DMS79 treated with DMSO at 0.1 percent for 48 hours (cell line): ENCODE measurements around the gene SEC14L2.
A peak's percentile ranks its signal among the peaks of the same experiment; 100 is the strongest.

Experiments
- DNase-seq: peaks from one replicate; lab custom pipeline; 2025; lab: John Stamatoyannopoulos, UW

SEC14L2 gene

GRCh38 chr22:30404307-30404706, 7.5 kb downstream of the SEC14L2 start:
- DNase-seq, result no peak

DNA sequence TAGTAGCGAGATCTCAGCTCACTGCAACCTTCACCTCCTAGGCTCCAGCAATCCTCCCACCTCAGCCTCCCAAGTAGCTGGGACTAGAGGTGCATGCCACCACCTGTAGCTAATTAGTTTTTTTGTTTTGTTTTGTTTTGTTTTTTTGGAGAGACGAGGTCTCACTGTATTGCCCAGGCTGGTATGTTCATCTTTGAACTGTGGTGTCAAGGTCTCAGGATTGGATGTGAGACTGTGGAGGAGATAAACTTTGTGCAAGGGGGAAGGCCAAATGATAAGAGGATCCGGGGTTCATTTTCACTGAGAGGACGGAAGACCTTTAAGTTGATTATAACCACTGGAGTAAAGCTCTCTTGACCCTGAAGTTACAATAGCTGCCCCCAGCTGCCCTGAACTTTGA, 8.9 kb downstream of the SEC14L2 start:
- DNase-seq, result no peak

GRCh38 chr22:30406400-30406799, 9.6 kb downstream of the SEC14L2 start:
- no peak for DNase-seq

GRCh38 chr22:30408388-30409102, 11.7 kb downstream of the SEC14L2 start:
- no peak for DNase-seq

GRCh38 chr22:30411780-30412179, 15.0 kb downstream of the SEC14L2 start:
- DNase-seq, result no peak

- DNase-seq, result no peak
Measured at GRCh38 chr22:30413001-30413400, 16.2 kb downstream of the SEC14L2 start.

- DNase-seq, result no peak
Measured at GRCh38 chr22:30413745-30414524, 17.1 kb downstream of the SEC14L2 start.

DNA sequence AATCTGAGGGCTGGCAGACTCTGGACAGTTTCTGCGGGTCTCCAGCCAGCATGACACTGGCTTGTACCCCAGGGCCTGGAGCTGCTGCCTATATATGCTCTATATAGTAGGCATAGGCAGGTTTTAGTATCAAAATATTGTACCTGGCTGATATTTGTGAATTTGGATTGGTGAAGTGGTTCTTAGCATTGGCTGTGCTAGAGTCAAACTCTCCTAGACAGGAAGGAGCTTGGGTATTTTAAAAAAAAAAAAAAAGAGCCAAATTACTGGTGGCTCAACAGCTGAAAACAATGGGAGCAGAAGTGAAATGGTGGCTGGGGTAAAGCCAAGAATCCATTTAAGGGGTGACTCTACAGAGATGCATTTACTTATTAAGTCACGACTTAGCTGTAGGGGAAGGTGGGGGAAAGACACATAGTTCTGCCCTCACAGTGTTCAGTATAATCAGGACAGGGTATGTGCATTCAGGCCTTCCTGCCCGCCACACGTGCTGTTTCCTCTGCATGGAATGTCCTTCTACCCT, 17.8 kb downstream of the SEC14L2 start:
- no peak for DNase-seq

DNA sequence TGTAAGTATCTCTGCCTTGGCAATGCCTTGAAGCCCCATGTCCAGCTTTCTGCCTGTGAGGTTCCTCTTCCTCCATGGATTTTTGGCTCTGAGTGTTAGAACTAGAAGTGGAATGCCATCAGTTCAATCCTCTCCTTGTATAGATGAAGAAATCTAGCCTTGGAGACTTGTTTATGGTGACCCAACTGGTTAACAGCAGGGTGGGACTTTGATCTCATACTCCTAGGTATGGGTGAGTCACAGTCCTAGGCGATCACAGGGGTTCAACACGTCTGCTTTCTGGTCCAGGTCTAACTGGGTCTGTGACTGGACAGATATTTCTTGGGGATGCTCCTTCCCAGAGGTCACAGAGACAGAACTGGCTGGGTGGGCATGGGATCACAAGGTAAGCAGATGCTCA, 19.6 kb downstream of the SEC14L2 start:
- DNase-seq, result no peak

DNA sequence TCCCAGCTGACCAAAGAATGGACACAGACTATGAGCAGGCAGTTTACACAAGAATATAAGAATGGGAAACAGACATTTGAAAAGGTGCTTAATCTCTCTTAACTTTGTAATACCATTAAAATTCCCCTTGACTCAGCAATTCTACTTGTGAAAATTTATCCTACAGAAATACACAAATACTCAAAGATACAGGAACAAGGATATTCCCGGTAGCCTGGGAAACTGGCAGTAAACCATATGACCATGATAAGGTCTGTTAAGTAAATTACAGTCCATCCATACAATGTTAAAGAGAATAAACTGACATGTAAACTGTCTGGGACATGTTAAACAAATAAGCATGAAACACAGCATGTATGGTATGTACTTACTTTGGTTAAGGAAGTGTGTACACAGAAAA, 20.0 kb downstream of the SEC14L2 start:
- no peak for DNase-seq

GRCh38 chr22:30420347-30421125, 23.7 kb downstream of the SEC14L2 start:
- DNase-seq, result no peak

DNA sequence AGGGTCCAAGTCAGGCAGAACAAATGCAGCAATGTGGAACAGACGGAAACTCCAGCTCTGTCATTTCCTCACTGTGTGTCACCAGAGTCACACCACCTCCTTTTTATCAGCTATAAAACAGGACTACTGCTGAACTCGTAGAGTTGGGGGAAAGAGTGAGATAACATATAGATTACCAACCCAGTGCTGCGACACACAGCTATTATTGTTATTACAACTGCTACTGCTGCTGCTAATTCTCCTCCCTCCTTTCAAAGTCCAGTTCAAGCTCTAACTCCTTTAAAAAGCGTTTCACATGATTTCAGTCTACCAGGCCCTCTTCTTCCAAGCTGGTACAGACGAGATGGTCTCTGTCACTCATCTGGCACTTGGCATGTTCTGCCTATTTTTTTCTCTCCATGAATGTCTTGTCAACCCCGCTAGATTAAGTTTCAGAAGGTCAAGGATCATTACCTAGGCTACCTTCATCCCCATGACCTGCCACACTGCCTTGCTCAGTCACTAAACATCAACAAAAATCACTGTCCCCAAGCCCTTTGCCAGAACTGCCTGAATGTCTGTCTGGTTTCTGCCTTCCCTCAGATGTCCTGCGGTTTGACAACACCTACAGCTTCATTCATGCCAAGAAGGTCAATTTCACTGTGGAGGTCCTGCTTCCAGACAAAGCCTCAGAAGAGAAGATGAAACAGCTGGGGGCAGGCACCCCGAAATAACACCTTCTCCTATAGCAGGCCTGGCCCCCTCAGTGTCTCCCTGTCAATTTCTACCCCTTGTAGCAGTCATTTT, 25.1 kb downstream of the SEC14L2 start:
- no peak for DNase-seq

DNA sequence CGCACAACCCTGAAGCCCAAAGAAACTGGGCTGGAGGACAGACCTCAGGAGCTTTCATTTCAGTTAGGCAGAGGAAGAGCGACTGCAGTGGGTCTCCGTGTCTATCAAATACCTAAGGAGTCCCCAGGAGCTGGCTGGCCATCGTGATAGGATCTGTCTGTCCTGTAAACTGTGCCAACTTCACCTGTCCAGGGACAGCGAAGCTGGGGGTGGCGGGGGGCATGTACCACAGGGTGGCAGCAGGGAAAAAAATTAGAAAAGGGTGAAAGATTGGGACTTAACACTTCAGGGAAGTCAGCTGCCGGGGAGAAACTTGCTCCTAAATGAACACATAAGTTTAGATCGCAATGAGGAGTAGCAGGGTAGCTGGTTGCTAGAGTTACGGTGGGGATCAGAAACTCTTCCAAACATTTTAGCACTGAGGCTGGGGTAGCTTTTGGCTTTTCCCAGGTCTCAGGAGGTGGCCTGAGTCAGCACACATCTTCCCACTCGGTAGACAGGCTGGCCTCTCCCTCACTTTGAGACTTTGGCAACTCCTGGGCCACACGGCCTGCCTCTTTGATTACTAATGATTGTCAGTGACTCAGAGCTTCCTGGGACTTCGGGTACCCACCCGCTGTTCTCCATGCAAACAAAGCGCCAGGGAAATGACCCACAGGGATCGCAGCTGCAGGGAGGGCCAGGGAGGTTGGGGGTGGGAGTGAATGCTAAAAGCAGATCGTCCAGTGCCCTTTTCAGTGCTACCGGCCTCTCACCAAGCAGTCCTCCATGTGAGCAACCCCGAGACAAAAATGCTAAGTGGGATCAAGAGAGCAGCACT, 25.9 kb downstream of the SEC14L2 start:
- DNase-seq, result peak; percentile 11

DNA sequence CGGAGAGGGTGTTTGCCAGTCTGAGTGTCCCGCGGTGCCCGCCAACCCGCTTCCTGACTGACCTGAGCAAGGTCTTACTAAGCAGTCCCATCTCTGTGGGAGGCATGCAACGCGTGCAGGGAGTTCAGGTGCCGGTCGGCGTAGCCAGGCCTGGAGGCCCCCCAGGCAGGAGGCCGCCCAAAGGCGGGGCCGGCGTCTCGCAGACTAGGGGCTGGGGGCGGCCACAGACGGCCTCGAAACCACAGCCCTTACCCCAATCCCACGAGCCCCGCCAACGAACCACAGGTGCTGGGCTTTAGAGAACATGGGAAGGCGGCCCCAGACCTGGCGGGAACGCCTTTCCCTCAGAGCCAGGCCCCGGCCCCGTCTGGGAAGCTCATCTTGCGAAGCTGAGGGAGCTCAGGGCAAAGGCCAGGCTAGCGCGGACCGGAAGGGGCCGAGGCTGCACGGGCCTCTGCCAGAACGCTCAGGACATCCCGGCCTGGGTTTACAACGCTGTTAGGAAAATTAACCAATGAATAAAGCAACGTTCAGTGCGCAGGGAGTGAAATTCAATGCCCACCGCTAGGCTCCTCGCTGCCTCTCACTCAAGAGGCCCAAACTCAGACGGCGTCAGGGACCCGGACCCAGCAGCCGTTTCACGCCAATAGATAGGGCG, 26.6 kb downstream of the SEC14L2 start:
- no peak for DNase-seq

DNA sequence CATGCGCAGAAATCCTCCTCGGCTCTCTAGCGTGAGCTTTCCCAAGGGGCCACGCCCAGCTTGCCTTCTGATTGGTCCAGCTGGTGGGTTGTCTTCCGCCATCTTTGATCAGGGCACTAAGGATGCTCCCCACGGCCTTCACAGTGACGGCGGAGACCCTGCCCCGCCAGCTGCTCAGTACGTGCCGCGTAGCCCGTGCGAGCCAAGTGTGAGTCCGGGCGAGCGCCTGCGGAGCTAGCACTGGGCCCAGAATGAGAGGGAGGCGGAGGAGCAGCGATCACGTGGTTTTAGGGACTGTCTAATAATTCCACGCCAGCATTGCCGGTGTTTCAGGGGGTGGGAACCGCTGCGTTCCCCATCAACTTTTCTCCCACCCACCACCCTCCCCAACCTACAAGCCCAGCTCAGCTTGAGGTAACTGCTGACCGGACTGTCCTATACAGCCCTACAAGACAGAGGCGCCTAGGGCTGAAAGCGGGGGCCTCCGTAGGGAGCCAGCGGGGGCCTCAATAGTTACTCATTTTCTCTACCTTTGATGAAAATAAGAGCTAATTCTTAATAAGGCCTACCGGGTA, 27.2 kb downstream of the SEC14L2 start:
- peak; percentile 93 for DNase-seq

DNA sequence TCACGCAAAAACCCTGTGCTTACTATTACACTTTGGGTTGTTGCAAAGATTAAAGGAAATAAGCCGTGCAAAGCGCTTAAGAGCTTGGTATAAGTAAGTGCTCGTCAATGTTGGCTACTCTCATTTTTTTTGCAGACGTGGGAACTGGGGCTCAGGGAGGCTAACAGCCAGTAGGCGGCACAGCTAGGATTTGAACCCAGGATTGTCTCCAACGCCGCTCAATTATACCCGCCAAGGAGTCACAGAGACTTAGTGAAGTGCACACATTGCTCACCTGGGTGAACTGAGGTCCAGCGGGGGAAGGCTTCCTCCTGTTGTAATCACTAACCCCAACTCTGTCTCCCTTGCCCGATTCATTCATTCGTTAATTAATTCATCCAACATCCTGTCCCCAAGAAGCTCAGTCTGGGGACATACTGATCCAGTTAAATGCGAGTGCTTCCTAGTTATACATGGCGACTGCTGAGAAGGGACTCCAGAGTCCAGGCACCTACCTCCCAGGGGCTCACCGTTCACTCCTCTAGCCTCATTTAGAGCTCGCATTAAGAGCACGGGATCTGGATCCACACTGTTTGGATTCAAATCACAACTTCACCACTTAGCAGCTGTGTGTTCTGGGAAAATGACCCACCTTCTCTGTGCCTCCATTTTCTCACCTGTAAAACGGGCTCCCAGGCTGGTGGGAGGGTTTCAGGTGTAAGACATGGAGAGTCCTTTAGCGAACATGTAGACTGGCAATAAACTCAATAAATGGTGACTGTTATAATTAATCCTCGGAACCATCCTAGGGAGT, 27.9 kb downstream of the SEC14L2 start:
- DNase-seq, result no peak

DNA sequence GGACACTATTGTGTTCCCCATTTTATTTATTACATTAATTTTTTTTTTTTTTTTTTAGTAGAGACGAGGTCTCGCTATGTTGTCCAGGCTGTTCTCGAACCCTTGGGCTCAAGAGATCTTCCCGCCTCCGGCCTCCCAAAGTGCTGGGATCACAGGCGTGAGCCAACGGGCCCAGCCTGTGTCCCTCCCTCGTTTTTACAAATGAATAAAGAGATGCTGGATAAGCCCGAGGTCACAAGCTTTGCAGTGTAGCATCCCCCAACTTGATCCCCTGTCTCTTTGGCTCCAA, 28.5 kb downstream of the SEC14L2 start:
- no peak for DNase-seq

DNA sequence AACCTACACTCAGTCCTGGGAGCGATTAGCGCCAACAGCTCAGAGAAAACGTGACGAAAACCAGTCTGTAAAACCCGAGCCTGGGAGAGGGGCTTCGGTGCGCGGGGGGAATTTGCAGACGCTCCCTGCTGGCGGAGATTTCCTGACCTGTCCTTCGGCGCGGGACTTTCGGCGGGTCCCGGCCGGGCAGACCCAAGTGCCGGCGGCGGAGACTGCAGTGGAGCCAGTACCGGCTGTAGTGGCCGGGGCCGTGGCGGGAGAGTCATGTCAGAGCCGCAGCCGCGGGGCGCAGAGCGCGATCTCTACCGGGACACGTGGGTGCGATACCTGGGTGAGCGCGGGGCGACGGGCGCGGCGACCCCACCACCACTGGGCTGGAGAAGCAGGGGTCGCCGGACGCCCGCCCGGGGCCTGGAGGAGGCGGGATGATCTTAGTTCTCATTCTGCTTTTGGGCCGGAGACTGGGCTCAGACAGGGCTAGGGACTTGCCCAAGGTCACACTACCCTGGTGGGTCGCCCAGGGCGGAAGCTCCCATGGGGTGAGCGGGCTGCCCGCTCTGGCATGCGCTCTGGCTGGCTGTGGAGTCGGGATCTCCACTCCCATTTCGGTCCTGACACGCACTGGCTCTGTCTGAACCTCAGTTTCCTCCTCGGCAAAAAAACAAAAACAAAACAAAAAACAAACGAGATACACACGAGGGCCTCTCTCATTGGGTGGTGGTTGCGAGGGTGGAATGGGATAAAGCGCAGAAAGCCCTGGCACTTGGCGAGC, 29.0 kb downstream of the SEC14L2 start, which contains the start of gene MTFP1:
TSS of gene MTFP1 (plus strand) at position 153 of the 772 bp plus-strand sequence. CDS start at position 265, 112 bp downstream.
- DNase-seq, result peak; percentile 16
